A673 (cell line): ENCODE data around the gene SARS2. TPM values are rescaled to one million over a fixed set of nuclear protein-coding genes. Genes with fewer than 3 reads are reported as not detected.

Experiments
- BruUV-seq: library from RNA; stranded (reverse); fragments of 400-500 nt; replicated peaks from 2 replicates; lab custom pipeline; 2021; lab: Mats Ljungman, UMichigan
- CTCF ChIA-PET: fragments of 300-600 bp; sonication (Branson Sonifier 250); formaldehyde crosslinking; loops from one replicate; lab custom pipeline; 2022; ENCODE audit warnings: antibody characterized with exemption; lab: Charles Lee
- POLR2A ChIA-PET: fragments of 300-600 bp; sonication (Branson Sonifier 250); formaldehyde crosslinking; loops from one replicate; lab custom pipeline; 2022; ENCODE audit warnings: antibody characterized with exemption; ENCODE audit not compliant: low non-redundant PET; lab: Charles Lee
- DNase-seq: peaks from one replicate; pipeline ENCODE4 v3.0.0-alpha.2; 2015; ENCODE audit warnings: low spot score
- H3K27ac ChIP-seq: fragments of 200-600 bp; sonication (generic); 2 replicates; pipeline ENCODE4 v1.5.1; 2016; ENCODE audit warnings: mixed run types, low read depth, mild to moderate bottlenecking, mixed read lengths, antibody characterized with exemption, low read length; ENCODE audit not compliant: poor library complexity, severe bottlenecking
- H3K27me3 ChIP-seq: fragments of 200-600 bp; sonication (generic); replicated peaks from 2 replicates; pipeline ENCODE4 v1.6.1; 2017; ENCODE audit warnings: mixed run types, low read depth, mild to moderate bottlenecking, mixed read lengths, antibody characterized with exemption, low read length; ENCODE audit not compliant: insufficient read depth, poor library complexity
- H3K36me3 ChIP-seq: fragments of 200-600 bp; sonication (generic); 2 replicates; pipeline ENCODE4 v1.6.1; 2016; ENCODE audit warnings: mixed run types, mild to moderate bottlenecking, mixed read lengths, antibody characterized with exemption, low read length; ENCODE audit not compliant: insufficient read depth, poor library complexity, severe bottlenecking
- H3K4me1 ChIP-seq: fragments of 200-600 bp; sonication (generic); 2 replicates; pipeline ENCODE4 v1.6.1; 2017; ENCODE audit warnings: mixed run types, mild to moderate bottlenecking, mixed read lengths, antibody characterized with exemption, low read length; ENCODE audit not compliant: insufficient read depth, poor library complexity, severe bottlenecking
- H3K4me3 ChIP-seq: fragments of 200-600 bp; sonication (generic); 2 replicates; pipeline ENCODE4 v1.5.1; 2016; ENCODE audit warnings: low read depth, mixed run types, mild to moderate bottlenecking, mixed read lengths, low read length; ENCODE audit not compliant: poor library complexity, severe bottlenecking
- H3K9me3 ChIP-seq: fragments of 200-600 bp; sonication (generic); 2 replicates; pipeline ENCODE4 v1.6.1; 2016; ENCODE audit warnings: mixed run types, low read depth, mild to moderate bottlenecking, mixed read lengths, antibody characterized with exemption, low read length; ENCODE audit not compliant: poor library complexity, severe bottlenecking
- CTCF ChIP-seq: fragments of 300-800, 200-600 bp; sonication (generic); conservative IDR thresholded peaks from 2 replicates; pipeline ENCODE4 v1.5.1; 2017; ENCODE audit warnings: low read depth, mild to moderate bottlenecking, antibody characterized with exemption, low read length, moderate library complexity, mixed read lengths
- EZH2 ChIP-seq: fragments of 200-600 bp; sonication (generic); IDR thresholded peaks from 2 replicates; pipeline ENCODE4 v1.6.1; 2017; ENCODE audit warnings: borderline replicate concordance, low read depth, mild to moderate bottlenecking, mixed read lengths, antibody characterized with exemption, low read length; ENCODE audit not compliant: poor library complexity, severe bottlenecking
- intact Hi-C: fragments of 100-400 bp; cut with micrococcal nuclease; formaldehyde crosslinking; loops from one replicate; pipeline ENCODE4 v1.10.0; 2022; ENCODE audit not compliant: unreplicated experiment
- total RNA-seq: library from RNA; stranded (reverse); gene quantifications from 2 replicates; pipeline ENCODE4 v1.2.3, GENCODE V29; 2021

SARS2 gene
- total RNA-seq, 1 experiment from 2014 or later = 58.6 TPM

DNA sequence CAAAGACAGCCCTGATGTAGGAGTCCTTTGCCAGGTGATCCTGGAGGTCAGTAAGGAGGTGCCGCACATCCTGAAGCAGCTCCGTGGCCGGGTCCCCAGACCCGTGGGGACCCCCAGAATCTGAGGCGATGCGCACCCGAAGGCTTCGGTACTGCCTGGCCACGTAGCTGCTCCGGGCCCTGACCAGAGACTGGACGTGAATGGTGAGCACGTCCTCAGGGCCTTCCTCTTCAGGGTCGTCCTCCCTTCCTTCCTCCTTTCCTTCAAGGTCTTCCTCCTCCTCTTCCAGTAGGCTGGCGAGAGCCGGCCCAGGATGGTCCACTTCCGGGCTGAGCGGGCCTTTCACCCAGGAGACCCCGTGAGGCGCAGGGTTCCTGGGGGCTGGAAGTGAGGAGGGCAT, 60.0 kb downstream of the SARS2 start:
- BruUV-seq = no TSS peak
- H3K9me3 ChIP-seq = no peaks in the 10 kb centered on the region
- H3K27ac ChIP-seq = no peak overlapping the region
- no peak for DNase-seq
- TF ChIP-seq CTCF (no peak), EZH2 (no peak)
- no peaks in the 10 kb centered on the region for H3K27me3 ChIP-seq
- no peak overlapping the region for H3K4me3 ChIP-seq
- intact Hi-C loops = no loop called here
- no peaks in the 10 kb centered on the region for H3K4me1 ChIP-seq
- H3K36me3 ChIP-seq = no peaks in the 10 kb centered on the region
- CTCF ChIA-PET = interaction anchor here (1.1 to 1.4 kb wide), 2 partner anchors 21 to 59 kb away, joined by 3 to 9 read pairs; partner anchors contain the start of genes HNRNPL and SARS2
- POLR2A ChIA-PET = no interaction called here

DNA sequence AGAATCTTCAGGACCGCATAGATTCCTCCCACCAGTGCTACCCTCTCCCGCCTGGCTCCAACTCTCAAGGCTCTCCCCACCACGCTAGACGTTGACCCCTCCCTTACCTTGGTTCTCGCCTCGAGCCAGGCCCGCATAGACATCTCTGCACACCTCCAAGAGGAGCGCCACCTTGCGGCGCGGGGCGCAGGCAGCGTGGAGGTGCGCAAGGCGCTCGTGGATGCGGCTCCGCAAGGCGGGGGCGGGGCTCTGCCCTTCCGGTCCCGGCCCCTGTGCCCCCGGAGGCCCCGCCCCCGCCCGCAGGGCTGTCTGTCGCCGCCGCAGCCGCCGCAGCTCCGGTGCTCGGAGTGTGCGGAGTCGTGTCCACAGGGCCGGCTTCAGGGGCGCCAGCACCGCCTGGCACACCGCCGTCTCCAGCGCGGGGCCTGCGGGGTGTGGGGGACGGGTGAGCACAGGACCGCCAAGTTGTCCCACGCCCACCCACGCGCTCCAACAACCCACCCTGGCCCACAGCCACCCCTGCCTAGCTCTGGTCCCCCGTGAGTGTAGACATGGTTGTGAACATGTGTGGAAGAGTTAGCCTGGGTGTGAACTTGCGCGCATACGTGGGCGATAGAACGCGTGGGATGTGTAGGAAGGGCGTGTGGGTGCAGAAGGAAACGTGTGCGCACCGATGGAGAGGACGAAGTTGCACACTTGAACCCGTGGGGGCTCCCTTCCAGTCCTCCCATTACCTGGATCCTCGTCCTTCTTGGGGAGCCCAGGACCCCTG, 60.5 kb downstream of the SARS2 start:
- Histone ChIP-seq H3K4me3 (peak overlapping the region; percentile 50), H3K36me3 (no peaks in the 10 kb centered on the region), H3K4me1 (no peaks in the 10 kb centered on the region), H3K9me3 (no peaks in the 10 kb centered on the region), H3K27me3 (no peaks in the 10 kb centered on the region), H3K27ac (no peak overlapping the region)
- POLR2A ChIA-PET = no interaction called here
- intact Hi-C loops = no loop called here
- CTCF ChIA-PET = interaction anchor here (0.8 to 1.4 kb wide), 3 partner anchors 18 to 60 kb away, joined by 3 to 9 read pairs (median 4); partner anchors contain the start of genes HNRNPL and SARS2
- TF ChIP-seq CTCF (peak; percentile 84), EZH2 (no peak)
- no TSS peak for BruUV-seq
- peak; percentile 86 for DNase-seq

DNA sequence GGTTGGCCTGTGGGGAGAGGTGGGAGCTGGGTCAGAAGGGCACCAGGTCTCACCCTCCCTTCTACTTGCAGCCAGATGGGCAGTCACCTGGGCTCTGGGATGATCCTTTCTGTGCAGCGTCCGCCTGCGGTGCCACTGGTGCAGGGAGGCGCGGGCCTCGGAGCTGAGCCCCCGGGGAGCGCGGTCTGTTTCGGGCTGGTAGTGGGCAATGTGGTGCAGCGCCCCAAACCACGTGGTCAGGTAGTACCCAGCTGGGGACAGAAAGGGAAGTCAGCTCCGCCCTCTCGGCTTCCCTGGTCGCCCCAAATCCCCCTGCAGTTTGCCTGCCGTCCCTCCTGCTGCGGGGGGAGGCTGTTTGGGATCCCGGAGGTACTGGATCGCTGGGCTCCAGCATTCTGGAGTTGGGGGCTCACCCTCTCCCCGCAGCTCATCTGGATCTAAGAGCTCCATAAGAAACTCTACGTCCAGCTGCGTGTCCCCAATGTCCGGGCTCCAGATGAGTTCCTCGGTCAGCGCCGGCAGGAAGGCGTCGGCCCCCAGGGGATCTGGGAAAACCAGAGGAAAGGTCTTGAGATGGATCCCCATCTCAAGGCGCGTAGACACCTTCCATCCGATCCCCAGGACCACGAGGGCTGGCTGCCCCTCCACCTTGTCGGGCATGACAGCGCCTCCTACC, 61.3 kb downstream of the SARS2 start:
- H3K9me3 ChIP-seq = no peaks in the 10 kb centered on the region
- no TSS peak for BruUV-seq
- no peak for DNase-seq
- no peaks in the 10 kb centered on the region for H3K27me3 ChIP-seq
- H3K27ac ChIP-seq = no peak overlapping the region
- ChIA-PET CTCF (interaction anchor here (0.5 to 1.4 kb wide), 4 partner anchors 18 to 67 kb away, joined by 3 to 9 read pairs (median 4); partner anchors contain the start of genes HNRNPL and SARS2), POLR2A (no interaction called here)
- TF ChIP-seq CTCF = no peak
- TF ChIP-seq EZH2 = no peak
- intact Hi-C loops = no loop called here
- H3K4me3 ChIP-seq = peak overlapping the region; percentile 50
- H3K4me1 ChIP-seq = no peaks in the 10 kb centered on the region
- no peaks in the 10 kb centered on the region for H3K36me3 ChIP-seq
